Choroid plexus epithelial cell (primary cell): ENCODE results near the gene FAXDC2.

Experiments
- DNase-seq: peaks from one replicate; pipeline ENCODE4 v3.0.0-alpha.2; 2010; ENCODE audit warnings: low read depth
- H3K4me3 ChIP-seq: 2 replicates; pipeline ENCODE4 v1.5.1; 2011; ENCODE audit warnings: low read depth, mild to moderate bottlenecking, control low read depth, low read length, moderate library complexity
- CTCF ChIP-seq: conservative IDR thresholded peaks from 2 replicates; pipeline ENCODE4 v1.5.1; 2011; ENCODE audit warnings: low read depth, mild to moderate bottlenecking, control low read depth, inconsistent platforms, low read length, moderate library complexity

The FAXDC2 gene

GRCh38 chr5:154861946-154862345 lies 11.5 kb upstream of the FAXDC2 start:
- H3K4me3 ChIP-seq, result no peak overlapping the region
- no peak for DNase-seq
- no peak for TF ChIP-seq CTCF

- DNase-seq, result no peak
- H3K4me3 ChIP-seq, result peak overlapping the region; percentile 71
- TF ChIP-seq CTCF, result no peak
Measured at GRCh38 chr5:154860765-154861164, 10.4 kb upstream of the FAXDC2 start.

GRCh38 chr5:154860123-154860522 lies 9.7 kb upstream of the FAXDC2 start:
- peak overlapping the region; percentile 71 for H3K4me3 ChIP-seq
- DNase-seq, result peak; percentile 82
- no peak for TF ChIP-seq CTCF

- TF ChIP-seq CTCF, result no peak
Measured at GRCh38 chr5:154858972-154859871, 8.8 kb upstream of the FAXDC2 start.

GRCh38 chr5:154858297-154858971 lies 8.0 kb upstream of the FAXDC2 start, which contains the start of gene CNOT8:
Gene CNOT8, plus strand, starts transcription at chr5:154858627. Its CDS starts 4,652 bp downstream, at chr5:154863279.
- TF ChIP-seq CTCF, result no peak
- peak; percentile 99 for DNase-seq
- H3K4me3 ChIP-seq, result peak within 1 kb of the TSS; percentile 71

More at GRCh38 chr5:154858972-154859871, 8.8 kb upstream of the FAXDC2 start:
- peak overlapping the region; percentile 71 for H3K4me3 ChIP-seq
- peak; percentile 27 for DNase-seq

GRCh38 chr5:154857530-154858296 lies 7.3 kb upstream of the FAXDC2 start:
- DNase-seq, result peak; percentile 98
- no peak for TF ChIP-seq CTCF
- H3K4me3 ChIP-seq, result peak overlapping the region; percentile 71
